22Rv1 (cell line): ENCODE measurements around the gene CUX1.

Experiments
- CTCF ChIP-seq: fragments of 450-650 bp; IDR thresholded peaks from 2 replicates; pipeline ENCODE4 v1.5.1; 2017; ENCODE audit warnings: mild to moderate bottlenecking
- ZFX ChIP-seq: fragments of 450-650 bp; IDR thresholded peaks from 2 replicates; pipeline ENCODE4 v1.6.1; 2017; ENCODE audit warnings: antibody characterized with exemption, borderline replicate concordance

- TF ChIP-seq CTCF (no peak), ZFX (no peak)
Observed at GRCh38 chr7:101977249-101977648, 159.8 kb downstream of the CUX1 start.
